Measurements from ENCODE around the gene PFKL. TPM values are rescaled to one million over a fixed set of nuclear protein-coding genes. Genes with fewer than 3 reads are reported as not detected.

PFKL gene
- total and polyA plus RNA-seq, 11 donors, result 34.0 to 85.1 (median 46.1) TPM

- Histone ChIP-seq H3K4me1 (peaks cover 0 to 45% (median 28%) of the 10 kb centered on the region in 12 donors), H3K36me3 (peaks cover 0 to 62% (median 21%) of the 10 kb centered on the region in 9 donors), H3K9me3 (no peaks in the 10 kb centered on the region), H3K27ac (no peak overlapping the region), H3K4me3 (no peak overlapping the region), H3K27me3 (no peaks in the 10 kb centered on the region)
- ATAC-seq (no peak), DNase-seq (no peak)
- intact Hi-C loops (cut with DNase I), result loop anchor here in 3 of 10 donors (2.0 to 10.0 kb wide), 5 partner anchors 20 to 512 kb away; no protein-coding TSS in a partner anchor
- WGBS, 4 donors, result 78 to 89% (median 85%) methylated on average over 15 to 21 of the region's 21 CpGs
- TF ChIP-seq CTCF (IDR thresholded peaks at IDR 0.05) (no peak), POLR2A (IDR thresholded peaks at IDR 0.05) (no peak)
These were observed 7.3 kb downstream of the PFKL start for GRCh38 chr21:44306936-44307704.

- intact Hi-C loops (cut with DNase I), result loop anchor here in 3 of 10 donors (2.0 to 10.0 kb wide), 3 partner anchors 26 to 316 kb away; no protein-coding TSS in a partner anchor
- TF ChIP-seq CTCF (IDR thresholded peaks at IDR 0.05) (no peak), POLR2A (IDR thresholded peaks at IDR 0.05) (no peak)
- DNase-seq (no peak), ATAC-seq (no peak)
- no peaks in the 10 kb centered on the region for H3K9me3 ChIP-seq
- H3K4me3 ChIP-seq, result no peak overlapping the region
- peaks cover 0 to 89% (median 42%) of the 10 kb centered on the region in 9 donors for H3K36me3 ChIP-seq
- H3K4me1 ChIP-seq, result peaks cover 0 to 11% (median 0%) of the 10 kb centered on the region in 12 donors
- no peaks in the 10 kb centered on the region for H3K27me3 ChIP-seq
- 89 to 93% (median 91%) methylated on average over 20 to 28 of the region's 28 CpGs for WGBS, 4 donors
- no peak overlapping the region for H3K27ac ChIP-seq
These were observed 11.0 kb downstream of the PFKL start for GRCh38 chr21:44310628-44311507.

GRCh38 chr21:44312089-44312488, 12.2 kb downstream of the PFKL start:
- H3K9me3 ChIP-seq, result no peaks in the 10 kb centered on the region
- H3K27me3 ChIP-seq, result no peaks in the 10 kb centered on the region
- peaks cover 0 to 89% (median 42%) of the 10 kb centered on the region in 9 donors for H3K36me3 ChIP-seq
- H3K4me3 ChIP-seq, result no peak overlapping the region
- no peaks in the 10 kb centered on the region for H3K4me1 ChIP-seq
- no peak for ATAC-seq
- H3K27ac ChIP-seq, result no peak overlapping the region
- WGBS, 4 donors, result 93 to 94% (median 94%) methylated on average over 19 to 22 of the region's 22 CpGs
- DNase-seq, result no peak
- TF ChIP-seq CTCF (IDR thresholded peaks at IDR 0.05) (no peak), POLR2A (IDR thresholded peaks at IDR 0.05) (no peak)
- intact Hi-C loops (cut with DNase I), result loop anchor here in 2 of 10 donors (10.0 kb wide), 2 partner anchors 63 to 317 kb away; no protein-coding TSS in a partner anchor

GRCh38 chr21:44312716-44313115, 12.9 kb downstream of the PFKL start:
- intact Hi-C loops (cut with DNase I), result loop anchor here in 2 of 10 donors (10.0 kb wide), 2 partner anchors 62 to 318 kb away; no protein-coding TSS in a partner anchor
- TF ChIP-seq POLR2A (IDR thresholded peaks at IDR 0.05) (no peak), CTCF (IDR thresholded peaks at IDR 0.05) (no peak)
- H3K36me3 ChIP-seq, result peaks cover 0 to 89% (median 47%) of the 10 kb centered on the region in 9 donors
- ATAC-seq (no peak), DNase-seq (no peak)
- no peak overlapping the region for H3K4me3 ChIP-seq
- H3K9me3 ChIP-seq, result no peaks in the 10 kb centered on the region
- no peaks in the 10 kb centered on the region for H3K27me3 ChIP-seq
- no peak overlapping the region for H3K27ac ChIP-seq
- no peaks in the 10 kb centered on the region for H3K4me1 ChIP-seq
- WGBS, 4 donors, result 95 to 97% (median 96%) methylated on average over 15 to 19 of the region's 19 CpGs
